AG09319 (cell line): ENCODE data around the gene FNDC10.

ENCODE experiments used
- DNase-seq: peaks from one replicate; pipeline ENCODE4 v3.0.0-alpha.2; 2010; ENCODE audit warnings: low read depth; ENCODE audit errors: extremely low read depth
- CTCF ChIP-seq: IDR thresholded peaks from 2 replicates; pipeline ENCODE4 v1.5.1; 2011; ENCODE audit warnings: low read depth, mild to moderate bottlenecking, inconsistent platforms, low read length, moderate library complexity

FNDC10 gene

GRCh38 chr1:1622788-1623094 lies 22.8 kb upstream of the FNDC10 start:
- TF ChIP-seq CTCF = no peak
- DNase-seq = no peak

GRCh38 chr1:1622010-1622787 lies 22.3 kb upstream of the FNDC10 start:
- no peak for TF ChIP-seq CTCF
- no peak for DNase-seq

- DNase-seq = no peak
Observed at GRCh38 chr1:1621173-1622009, 21.5 kb upstream of the FNDC10 start.

GRCh38 chr1:1620433-1621139 lies 20.7 kb upstream of the FNDC10 start:
- no peak for DNase-seq
- no peak for TF ChIP-seq CTCF

More at GRCh38 chr1:1621173-1622009, 21.5 kb upstream of the FNDC10 start:
- TF ChIP-seq CTCF = no peak

- no peak; the same call in 1 of the 2 replicates for TF ChIP-seq CTCF
- DNase-seq = no peak
Observed at GRCh38 chr1:1619917-1620361, 20.0 kb upstream of the FNDC10 start.

GRCh38 chr1:1618396-1619068 lies 18.6 kb upstream of the FNDC10 start:
- TF ChIP-seq CTCF = no peak
- no peak for DNase-seq
